ENCODE measurements around the gene TCEANC2.

- TF ChIP-seq NRF1 (IDR thresholded peaks at IDR 0.05; ENCODE audit: low read depth, low read length) (no peak), POLR2AphosphoS5 (IDR thresholded peaks at IDR 0.05; ENCODE audit: low read depth, low read length) (no peak), CHD2 (IDR thresholded peaks at IDR 0.05; ENCODE audit: low read length, partially characterized antibody) (no peak), CTCF (IDR thresholded peaks at IDR 0.05) (no peak), TAF1 (IDR thresholded peaks at IDR 0.05; ENCODE audit: borderline replicate concordance, low read depth, low read length) (no peak), RFX5 (IDR thresholded peaks at IDR 0.05; ENCODE audit: low read length) (no peak), RCOR1 (IDR thresholded peaks at IDR 0.05; ENCODE audit: low read length) (no peak), RAD21 (IDR thresholded peaks at IDR 0.05; ENCODE audit: low read length) (no peak)
These were observed 83.0 kb downstream of the TCEANC2 start for GRCh38 chr1:54136269-54136896.

All from SK-N-SH (cell line).